GM21515 (cell line): Measurements from ENCODE around the gene CSNK1G1.
"Not testable (repeated sequence)": the region's sequence is repeated elsewhere in the genome, so short reads cannot be mapped to it uniquely, and the experiment has no call there.

ENCODE experiments used
- ATAC-seq: cut with Tn5 transposase; IDR thresholded peaks from one replicate; pipeline ENCODE4 v1.9.1; 2021; ENCODE audit not compliant: unreplicated experiment

CSNK1G1 gene

DNA sequence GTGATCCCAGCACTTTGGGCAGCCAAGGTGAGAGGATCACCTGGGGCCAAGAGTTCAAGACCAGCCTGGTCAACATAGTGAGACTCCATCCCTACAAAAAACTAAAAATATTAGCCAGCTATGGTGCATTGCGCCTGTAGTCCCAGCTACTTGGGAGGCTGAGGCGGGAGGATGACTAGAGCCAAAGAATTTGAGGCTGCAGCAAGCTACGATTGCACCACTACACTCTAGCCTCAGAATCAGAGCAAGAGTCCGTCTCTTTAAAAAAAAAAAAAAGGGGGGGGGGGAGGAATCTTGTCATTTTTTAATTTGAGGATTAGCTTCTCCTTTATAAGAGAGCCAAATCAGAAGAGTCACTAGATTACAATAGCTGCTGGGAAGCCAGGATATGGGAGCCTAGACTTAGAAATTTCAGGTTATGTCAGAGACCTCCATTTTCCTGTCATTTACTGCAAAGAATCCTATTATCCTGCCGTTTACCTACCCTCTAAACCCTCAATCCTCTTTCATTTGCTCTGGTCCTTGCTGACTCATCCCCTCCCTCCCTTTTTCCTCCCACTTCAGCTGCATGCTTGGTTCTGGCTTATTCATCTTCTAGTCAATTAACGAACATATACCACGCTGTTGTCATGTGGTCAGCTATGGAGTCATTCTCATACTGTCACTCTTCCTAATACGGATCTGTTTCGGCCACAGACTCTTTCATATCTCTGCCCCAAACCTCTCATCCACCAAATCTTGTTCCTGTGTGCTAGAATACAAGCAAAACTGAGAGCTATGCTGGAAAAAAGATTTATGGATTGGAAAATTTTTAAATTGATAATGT lies 109.4 kb downstream of the CSNK1G1 start:
- ATAC-seq, result peak; percentile 79

DNA sequence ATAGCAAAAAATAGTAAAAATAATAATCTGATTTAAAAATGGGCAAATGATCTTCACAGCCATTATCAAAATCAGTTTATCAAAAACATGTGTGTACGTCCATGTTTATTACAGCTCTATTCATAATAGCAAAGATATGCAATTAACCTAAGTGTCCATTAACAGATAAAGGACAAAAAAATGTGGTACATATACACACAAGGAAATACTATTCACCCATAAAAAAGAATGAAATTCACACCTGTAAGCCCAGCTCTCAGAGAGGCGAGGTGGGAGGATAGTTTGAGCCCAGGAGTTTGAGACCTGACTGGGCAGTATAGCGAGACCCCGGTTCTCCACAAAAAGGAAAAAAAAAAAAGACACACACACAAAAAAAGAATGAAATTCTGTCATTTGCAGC lies 110.6 kb downstream of the CSNK1G1 start:
- ATAC-seq, result no peak

- no peak for ATAC-seq
Measured at GRCh38 chr15:64237677-64238076, 118.3 kb downstream of the CSNK1G1 start.

- ATAC-seq, result no peak
Measured at GRCh38 chr15:64236156-64236894, 119.6 kb downstream of the CSNK1G1 start.

DNA sequence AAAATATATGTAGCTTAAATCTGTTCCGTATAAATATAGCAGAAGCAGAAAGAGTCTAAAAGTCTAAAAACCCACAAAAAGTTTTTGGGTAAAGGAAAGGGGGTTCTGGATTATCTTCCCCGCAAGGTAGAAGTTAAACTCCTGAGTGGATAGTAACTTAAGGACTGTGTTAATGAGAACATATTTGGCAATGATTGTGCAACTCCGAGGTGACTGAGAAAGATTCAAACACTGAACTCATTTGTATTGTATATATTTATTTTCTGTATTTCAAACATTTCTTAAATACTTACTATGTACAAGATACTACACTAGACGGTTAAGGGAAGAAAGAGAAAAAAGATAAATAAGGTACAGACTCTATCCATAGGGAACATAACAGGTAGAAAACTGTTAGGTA lies 120.4 kb downstream of the CSNK1G1 start:
- ATAC-seq, result no peak

DNA sequence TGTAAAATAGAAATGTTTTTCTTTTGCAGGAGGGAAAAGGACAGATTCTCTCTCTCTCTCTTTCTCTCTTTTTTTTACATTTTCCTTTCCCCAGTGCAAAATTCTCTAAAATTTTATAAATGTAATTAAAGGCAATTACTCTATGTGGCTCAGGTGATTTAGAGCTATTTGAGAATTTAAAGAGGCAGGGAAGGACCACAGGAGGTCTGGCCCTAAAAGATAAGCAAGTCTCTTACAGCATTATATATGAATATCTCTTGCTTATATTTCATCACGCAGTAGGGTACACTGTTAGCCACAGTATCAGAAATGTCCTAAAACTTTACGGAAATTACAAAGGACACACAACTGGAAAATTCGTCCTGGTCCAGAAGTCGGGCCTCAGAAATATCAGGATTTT lies 122.7 kb downstream of the CSNK1G1 start:
- ATAC-seq, result no peak

DNA sequence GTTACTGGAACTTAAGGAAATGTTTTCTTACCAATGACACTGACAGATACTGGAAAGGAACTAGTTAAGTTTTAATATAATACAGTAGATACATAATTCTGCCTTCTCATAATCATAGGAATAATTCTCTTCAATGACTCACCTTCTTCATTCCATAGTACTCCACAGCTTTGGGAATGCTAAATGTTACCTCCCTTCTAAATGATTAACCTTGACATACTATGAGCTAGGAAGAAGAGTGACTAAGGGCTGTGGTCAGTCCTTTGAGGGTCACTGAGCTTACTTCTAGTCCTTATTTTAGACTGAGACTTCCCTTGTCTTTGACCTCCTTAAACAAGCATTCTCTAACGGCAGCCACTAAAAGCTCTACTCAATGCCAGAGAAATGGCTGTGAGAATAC lies 123.6 kb downstream of the CSNK1G1 start:
- ATAC-seq, result no peak

DNA sequence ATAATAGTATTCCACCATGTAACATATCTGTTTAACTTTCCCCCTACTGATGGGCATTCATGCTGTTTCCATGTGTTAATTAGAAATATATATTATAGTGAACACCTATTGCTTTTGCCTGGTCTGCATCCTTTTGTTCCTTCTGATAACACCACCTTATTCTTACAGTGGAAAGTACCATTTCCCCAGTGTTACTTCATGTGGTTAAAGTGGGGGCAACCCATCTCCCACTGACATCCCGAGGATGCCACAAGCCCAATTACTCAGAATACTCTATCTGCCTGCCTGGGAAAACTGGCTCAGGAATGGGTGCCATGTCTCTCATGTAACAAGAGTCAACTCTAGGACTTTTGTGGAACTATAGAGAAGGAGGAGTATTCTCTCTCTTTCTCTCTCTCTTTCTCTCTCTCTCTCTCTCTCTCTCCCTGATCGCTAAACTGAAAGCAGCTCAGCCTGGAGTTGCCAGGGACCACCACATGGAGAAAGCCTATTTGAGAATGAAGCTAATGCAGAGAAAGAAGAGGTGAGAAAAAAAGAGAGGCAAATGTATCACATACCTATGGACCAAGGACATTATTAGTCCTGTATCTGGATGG lies 126.7 kb downstream of the CSNK1G1 start:
- no peak for ATAC-seq

DNA sequence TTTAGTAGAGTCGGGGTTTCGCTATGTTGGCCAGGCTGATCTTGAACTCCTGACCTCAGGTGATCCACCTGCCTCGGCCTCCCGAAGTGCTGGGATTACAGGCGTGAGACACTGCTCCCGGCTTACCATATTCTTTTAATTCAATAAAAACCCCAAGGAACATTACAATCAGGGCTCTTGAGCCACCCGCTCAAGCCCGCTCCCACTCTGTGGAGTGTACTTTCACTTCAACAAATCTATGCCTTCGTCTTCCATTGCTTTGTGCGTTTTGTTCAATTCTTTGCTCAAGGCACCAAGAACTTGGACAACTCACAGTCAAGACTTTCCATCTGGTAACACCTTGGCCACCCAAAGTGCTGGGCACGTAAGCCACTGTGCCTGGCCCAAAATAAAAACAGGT lies 130.2 kb downstream of the CSNK1G1 start:
- ATAC-seq, result no peak

GRCh38 chr15:64224511-64224910 lies 131.5 kb downstream of the CSNK1G1 start:
- no peak for ATAC-seq

GRCh38 chr15:64223882-64224281 lies 132.1 kb downstream of the CSNK1G1 start:
- ATAC-seq, result no peak

- no peak for ATAC-seq
Measured at GRCh38 chr15:64222573-64223366, 133.2 kb downstream of the CSNK1G1 start.

DNA sequence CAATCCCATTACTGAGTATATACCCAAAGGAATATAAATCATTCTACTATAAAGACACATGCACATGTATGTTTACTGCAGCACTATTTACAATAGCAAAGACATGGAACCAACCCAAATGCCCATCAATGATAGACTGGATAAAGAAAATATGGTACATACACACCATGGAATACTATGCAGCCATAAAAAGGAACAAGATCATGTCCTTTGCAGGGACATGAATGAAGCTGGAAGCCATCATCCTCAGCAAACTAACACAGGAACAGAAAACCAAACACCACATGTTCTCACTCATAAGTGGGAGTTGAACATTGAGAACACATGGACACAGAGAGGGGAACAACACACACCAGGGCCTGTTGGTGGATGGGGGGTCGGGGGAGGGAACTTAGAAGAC lies 134.1 kb downstream of the CSNK1G1 start:
- not testable (repeated sequence) for ATAC-seq

DNA sequence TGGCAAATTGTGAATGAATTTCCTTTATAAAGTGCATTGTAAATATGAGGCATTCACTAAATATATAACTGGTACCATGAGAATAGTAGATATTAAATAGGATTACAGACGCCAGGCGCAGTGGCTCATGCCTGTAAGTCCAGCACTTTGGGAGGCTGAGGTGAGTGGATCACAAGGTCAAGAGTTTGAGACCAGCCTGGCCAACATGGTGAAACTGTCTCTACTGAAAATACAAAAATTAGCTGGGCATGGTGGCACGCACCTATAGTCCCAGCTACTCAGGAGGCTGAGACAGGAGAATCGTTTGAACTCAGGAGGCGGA lies 138.6 kb downstream of the CSNK1G1 start:
- not testable (repeated sequence) for ATAC-seq

- no peak for ATAC-seq
Measured at GRCh38 chr15:64216730-64217428, 139.1 kb downstream of the CSNK1G1 start.

DNA sequence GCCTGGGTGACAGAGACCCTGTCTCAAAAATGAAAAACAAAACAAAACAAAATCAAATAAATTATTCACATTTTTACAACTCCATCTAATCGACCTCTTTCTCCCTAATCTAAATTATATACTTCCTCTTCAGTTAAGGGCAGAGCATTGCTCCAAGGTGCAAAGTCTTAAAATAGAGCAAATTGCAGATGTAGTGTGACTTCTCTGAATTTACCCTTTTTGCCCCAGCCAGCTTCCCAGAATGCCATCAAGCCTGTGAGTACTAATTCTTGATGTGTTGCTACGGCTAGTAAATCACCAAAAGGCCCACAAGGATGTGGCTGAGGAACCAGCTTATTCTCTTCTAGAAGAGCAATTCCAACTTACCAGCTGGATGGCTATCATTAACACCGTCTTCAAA lies 139.8 kb downstream of the CSNK1G1 start:
- no peak for ATAC-seq

- no peak for ATAC-seq
Measured at GRCh38 chr15:64213646-64214045, 142.3 kb downstream of the CSNK1G1 start.

- ATAC-seq, result no peak
Measured at GRCh38 chr15:64211696-64212095, 144.3 kb downstream of the CSNK1G1 start.

DNA sequence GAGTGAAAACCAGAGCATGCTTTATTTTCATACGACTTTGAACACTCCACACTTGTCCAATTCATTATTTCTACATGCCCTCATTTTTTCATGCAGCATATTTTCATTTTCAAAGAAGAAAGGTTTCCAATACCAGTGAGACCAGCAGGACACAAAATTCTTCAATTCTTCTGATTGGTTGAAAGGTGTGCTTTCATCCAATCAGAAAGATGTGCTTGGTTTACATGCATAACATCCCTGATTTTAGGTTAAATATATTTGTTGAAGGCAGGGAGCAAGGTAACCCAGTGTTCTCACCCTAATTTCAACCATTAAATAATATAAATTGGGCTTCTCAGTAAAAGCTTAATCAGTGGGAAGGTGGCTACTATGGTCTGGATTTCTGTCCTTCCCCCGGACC lies 145.6 kb downstream of the CSNK1G1 start:
- ATAC-seq, result no peak

GRCh38 chr15:64209680-64210334 lies 146.2 kb downstream of the CSNK1G1 start:
- no peak for ATAC-seq
